ENCODE results near the gene IL24. TPM values are rescaled to one million over a fixed set of nuclear protein-coding genes. Genes with fewer than 3 reads are reported as not detected.

IL24 gene
- total RNA-seq, 2 experiments from 2014 or later, result 10.0 to 10.7 TPM

DNA sequence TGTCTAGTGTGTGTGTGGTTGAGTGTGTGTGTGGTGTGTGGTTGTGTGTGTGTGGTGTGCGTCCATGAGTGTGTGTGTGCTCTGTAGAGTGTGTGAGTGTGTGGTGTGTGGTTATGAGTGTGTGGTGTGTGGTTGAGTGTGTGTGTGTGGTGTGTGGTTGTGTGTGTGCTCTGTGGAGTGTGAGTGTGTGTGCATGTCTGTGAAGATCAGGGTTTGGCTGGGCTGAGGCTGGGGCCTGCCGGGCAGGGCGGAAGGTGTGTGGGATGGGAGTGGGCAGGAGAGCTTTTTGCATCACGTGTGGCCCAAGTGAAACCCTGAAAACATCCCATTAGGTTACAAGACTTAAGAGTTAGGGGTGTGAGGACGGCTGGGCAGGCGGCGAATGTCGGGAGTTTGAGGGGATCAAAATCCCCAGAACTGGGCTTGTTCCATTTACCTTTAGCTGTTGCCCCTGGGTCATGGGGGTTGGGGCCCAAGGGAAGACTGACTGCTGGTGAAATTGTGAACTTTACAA, 27.4 kb downstream of the IL24 start:
- peaks cover 10% of the 10 kb centered on the region for H3K36me3 Mint-ChIP-seq (ENCODE audit: low read depth)
- H3K4me1 Mint-ChIP-seq, result peaks cover 26% of the 10 kb centered on the region
- ATAC-seq (peak; percentile 0), DNase-seq (peak; percentile 59)
- no peaks in the 10 kb centered on the region for H3K27me3 Mint-ChIP-seq
- POLR2A ChIA-PET, result interaction anchor here (0.7 to 1.0 kb wide), 2 partner anchors 19 to 183 kb away, joined by 3 to 4 read pairs; no protein-coding TSS in a partner anchor
- CTCF ChIA-PET, result interaction anchor here (0.5 to 12.7 kb wide), 14 partner anchors 7 to 312 kb away, joined by 3 to 200 read pairs (median 3); partner anchors contain the start of genes EIF2D and FCMR
- H3K4me3 Mint-ChIP-seq, result no peak overlapping the region
- intact Hi-C loops (cut with DNase I, micrococcal nuclease), result loop anchor here in 1 of 2 experiments (10.0 kb wide), 1 partner anchor 400 kb away; the partner anchor contains the start of gene CD55
- no peak overlapping the region for H3K27ac Mint-ChIP-seq
- no peaks in the 10 kb centered on the region for H3K9me3 Mint-ChIP-seq (ENCODE audit: low read depth)

- H3K4me1 Mint-ChIP-seq, result peaks cover 28% of the 10 kb centered on the region
- peak; percentile 58 for ATAC-seq
- intact Hi-C loops (cut with DNase I, micrococcal nuclease), result loop anchor here in 1 of 2 experiments (10.0 kb wide), 1 partner anchor 400 kb away; the partner anchor contains the start of gene CD55
- H3K9me3 Mint-ChIP-seq (ENCODE audit: low read depth), result no peaks in the 10 kb centered on the region
- no peaks in the 10 kb centered on the region for H3K27me3 Mint-ChIP-seq
- no peak overlapping the region for H3K27ac Mint-ChIP-seq
- CTCF ChIA-PET, result interaction anchor here (0.5 to 12.7 kb wide), 14 partner anchors 8 to 313 kb away, joined by 3 to 200 read pairs (median 3); partner anchors contain the start of genes EIF2D and FCMR
- POLR2A ChIA-PET, result interaction anchor here (0.6 to 1.0 kb wide), 3 partner anchors 20 to 410 kb away, joined by 3 to 4 read pairs (median 3); no protein-coding TSS in a partner anchor
- no peak overlapping the region for H3K4me3 Mint-ChIP-seq
- peak; percentile 83 for DNase-seq
- peaks cover 6% of the 10 kb centered on the region for H3K36me3 Mint-ChIP-seq (ENCODE audit: low read depth)
These were observed 28.0 kb downstream of the IL24 start for GRCh38 chr1:206925106-206925736.

DNA sequence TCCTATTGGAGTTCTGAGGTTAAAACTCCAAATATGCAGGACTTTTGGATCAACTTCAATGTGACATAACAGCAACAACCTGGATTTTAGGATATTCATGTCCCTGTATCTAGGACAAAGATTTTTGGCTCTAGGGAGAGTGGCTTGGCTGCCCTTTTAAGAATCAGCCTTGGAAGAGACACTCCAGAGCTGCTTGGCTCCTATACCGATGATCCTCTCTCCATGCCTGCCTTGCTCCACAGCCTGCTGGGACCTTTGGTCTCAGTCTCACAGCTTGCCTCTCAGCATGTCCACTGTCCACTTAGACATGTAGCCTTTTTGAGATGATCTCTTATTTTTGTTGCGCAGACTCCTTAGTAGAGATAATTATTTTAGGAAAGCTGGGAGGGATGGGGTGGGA, 29.0 kb downstream of the IL24 start:
- ChIA-PET POLR2A (no interaction called here), CTCF (interaction anchor here (0.8 to 12.7 kb wide), 7 partner anchors 9 to 314 kb away, joined by 3 to 200 read pairs (median 4); partner anchors contain the start of genes EIF2D and FCMR)
- Mint-ChIP-seq H3K27ac (peak overlapping the region; percentile 20), H3K4me1 (peaks cover 30% of the 10 kb centered on the region), H3K27me3 (no peaks in the 10 kb centered on the region), H3K36me3 (ENCODE audit: low read depth) (no peaks in the 10 kb centered on the region), H3K4me3 (no peak overlapping the region), H3K9me3 (ENCODE audit: low read depth) (no peaks in the 10 kb centered on the region)
- ATAC-seq (no peak), DNase-seq (no peak)
- intact Hi-C loops (cut with DNase I, micrococcal nuclease), result loop anchor here in 1 of 2 experiments (10.0 kb wide), 1 partner anchor 399 kb away; the partner anchor contains the start of gene CD55

DNA sequence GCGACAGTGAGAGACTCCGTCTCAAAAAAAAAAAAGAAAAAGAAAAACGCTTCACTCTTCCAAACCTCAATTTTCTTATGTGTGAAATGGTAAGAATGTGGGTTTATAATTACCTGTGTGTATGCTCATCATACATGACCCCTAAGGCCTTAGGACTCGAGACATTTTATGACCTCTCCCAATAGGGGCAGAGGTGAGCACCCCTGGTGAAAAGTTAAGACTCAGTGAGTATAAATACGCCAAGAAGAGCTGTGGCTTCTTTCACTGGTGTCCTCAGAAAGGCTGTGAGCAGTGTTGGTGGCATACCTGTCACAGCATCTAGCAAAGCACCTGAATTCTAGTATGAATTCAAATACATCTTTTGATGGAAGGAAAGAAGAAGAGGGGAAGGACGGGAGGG, 32.3 kb downstream of the IL24 start:
- intact Hi-C loops (cut with DNase I, micrococcal nuclease), result loop anchor here in 1 of 2 experiments (10.0 kb wide), 1 partner anchor 395 kb away; the partner anchor contains the start of gene CD55
- CTCF ChIA-PET, result interaction anchor here (12.7 kb wide), 1 partner anchor 12 kb away, joined by 200 read pairs; the partner anchor contains the start of gene FCMR
- no peak overlapping the region for H3K4me3 Mint-ChIP-seq

DNA sequence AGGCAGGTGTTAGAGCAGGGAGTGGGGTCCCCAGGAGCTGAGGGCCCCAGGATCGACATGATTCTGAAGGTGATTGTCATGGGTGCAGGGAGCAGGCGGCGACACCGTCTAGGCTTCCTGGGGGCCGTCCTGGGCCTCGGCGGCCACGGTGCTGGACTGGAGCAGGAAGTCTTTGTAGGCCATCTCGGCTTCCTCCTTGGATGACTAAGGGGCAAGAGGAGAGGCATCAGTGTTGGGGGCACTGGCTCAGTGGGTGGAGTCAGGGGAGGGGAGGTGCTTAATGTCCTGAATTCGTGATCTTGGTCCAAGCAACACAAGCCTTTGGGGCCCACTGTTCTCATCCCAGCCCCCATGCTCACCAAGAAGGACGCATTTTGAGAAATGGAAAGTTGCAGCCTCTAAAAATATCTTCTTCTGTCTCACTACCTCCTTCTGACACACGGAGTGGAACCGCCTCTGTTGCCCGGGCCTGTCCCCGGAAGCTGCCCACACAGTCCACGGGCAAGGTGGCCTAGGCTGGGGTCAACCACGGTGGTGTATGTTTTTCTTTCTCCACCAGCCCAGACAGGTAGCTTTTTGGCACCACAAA, 33.1 kb downstream of the IL24 start:
- peak overlapping the region; percentile 84 for H3K27ac Mint-ChIP-seq
- peak overlapping the region; percentile 32 for H3K4me3 Mint-ChIP-seq
- H3K9me3 Mint-ChIP-seq (ENCODE audit: low read depth), result no peaks in the 10 kb centered on the region
- intact Hi-C loops (cut with DNase I, micrococcal nuclease), result loop anchor here in 1 of 2 experiments (5.0 kb wide), 1 partner anchor 572 kb away; no protein-coding TSS in a partner anchor
- POLR2A ChIA-PET, result interaction anchor here (0.5 kb wide), 1 partner anchor 10 kb away, joined by 7 read pairs; no protein-coding TSS in a partner anchor
- ATAC-seq (peak; percentile 47), DNase-seq (peak; percentile 59)
- H3K4me1 Mint-ChIP-seq, result peaks cover 46% of the 10 kb centered on the region
- no peaks in the 10 kb centered on the region for H3K36me3 Mint-ChIP-seq (ENCODE audit: low read depth)
- CTCF ChIA-PET, result interaction anchor here (1.1 to 12.7 kb wide), 6 partner anchors 12 to 196 kb away, joined by 3 to 200 read pairs (median 12); partner anchors contain the start of gene FCMR
- H3K27me3 Mint-ChIP-seq, result no peaks in the 10 kb centered on the region

More for the DNA sequence above, 32.3 kb downstream of the IL24 start:
- POLR2A ChIA-PET, result no interaction called here
- peak overlapping the region; percentile 67 for H3K27ac Mint-ChIP-seq
- no peaks in the 10 kb centered on the region for H3K27me3 Mint-ChIP-seq
- ATAC-seq (no peak), DNase-seq (no peak)
- no peaks in the 10 kb centered on the region for H3K9me3 Mint-ChIP-seq (ENCODE audit: low read depth)
- peaks cover 46% of the 10 kb centered on the region for H3K4me1 Mint-ChIP-seq
- no peaks in the 10 kb centered on the region for H3K36me3 Mint-ChIP-seq (ENCODE audit: low read depth)

GRCh38 chr1:206931709-206932108, 34.5 kb downstream of the IL24 start:
- no peaks in the 10 kb centered on the region for H3K27me3 Mint-ChIP-seq
- DNase-seq (no peak), ATAC-seq (no peak)
- ChIA-PET CTCF (interaction anchor here (0.6 to 12.7 kb wide), 22 partner anchors 14 to 273 kb away, joined by 3 to 200 read pairs (median 4); partner anchors contain the start of genes FCAMR, FCMR, IL20 and PIGR), POLR2A (no interaction called here)
- peaks cover 46% of the 10 kb centered on the region for H3K4me1 Mint-ChIP-seq
- intact Hi-C loops (cut with DNase I, micrococcal nuclease), result loop anchor here in 1 of 2 experiments (5.0 kb wide), 1 partner anchor 571 kb away; no protein-coding TSS in a partner anchor
- H3K27ac Mint-ChIP-seq, result peak overlapping the region; percentile 35
- no peaks in the 10 kb centered on the region for H3K36me3 Mint-ChIP-seq (ENCODE audit: low read depth)
- H3K9me3 Mint-ChIP-seq (ENCODE audit: low read depth), result no peaks in the 10 kb centered on the region
- H3K4me3 Mint-ChIP-seq, result no peak overlapping the region

- DNase-seq (no peak), ATAC-seq (no peak)
- Mint-ChIP-seq H3K36me3 (ENCODE audit: low read depth) (no peaks in the 10 kb centered on the region), H3K9me3 (ENCODE audit: low read depth) (no peaks in the 10 kb centered on the region), H3K27ac (no peak overlapping the region), H3K4me1 (peaks cover 45% of the 10 kb centered on the region), H3K27me3 (no peaks in the 10 kb centered on the region), H3K4me3 (no peak overlapping the region)
- CTCF ChIA-PET, result interaction anchor here (0.6 to 12.7 kb wide), 26 partner anchors 13 to 453 kb away, joined by 3 to 200 read pairs (median 4); partner anchors contain the start of genes FCAMR, FCMR, IL20 and PIGR
- intact Hi-C loops (cut with DNase I, micrococcal nuclease), result loop anchor here in 1 of 2 experiments (5.0 kb wide), 1 partner anchor 570 kb away; no protein-coding TSS in a partner anchor
- POLR2A ChIA-PET, result no interaction called here
These were observed 34.9 kb downstream of the IL24 start for GRCh38 chr1:206932177-206932576.

DNA sequence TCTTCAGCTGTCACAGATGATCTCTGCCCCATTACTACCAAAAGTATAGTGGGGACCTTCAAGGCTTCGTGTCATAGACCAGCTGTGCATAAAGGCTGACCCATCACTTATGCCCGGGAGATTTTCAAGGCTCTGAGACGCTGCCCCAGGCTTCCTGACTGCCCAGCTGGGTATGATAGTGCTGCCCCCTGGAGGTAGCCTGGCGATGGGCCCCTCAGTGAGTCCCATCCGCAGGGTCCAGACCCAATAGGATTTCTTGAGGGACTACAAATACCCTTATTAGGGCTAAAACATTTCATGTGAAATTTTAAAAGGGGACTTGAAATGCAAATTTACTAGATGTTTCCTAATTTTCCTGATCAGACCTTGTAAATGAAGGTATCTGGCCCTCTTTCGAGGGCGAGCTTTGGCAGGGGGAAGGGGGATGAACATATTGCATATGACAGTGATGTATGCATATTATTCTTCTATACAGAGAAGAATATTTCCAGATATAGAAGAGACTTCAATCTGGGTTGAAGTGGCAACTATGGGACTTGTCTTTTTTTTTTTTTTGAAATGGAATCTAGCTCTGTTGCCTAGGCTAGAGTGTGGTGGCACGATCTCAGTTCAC, 36.2 kb downstream of the IL24 start:
- Mint-ChIP-seq H3K4me1 (peaks cover 35% of the 10 kb centered on the region), H3K27ac (no peak overlapping the region), H3K4me3 (no peak overlapping the region), H3K36me3 (ENCODE audit: low read depth) (no peaks in the 10 kb centered on the region), H3K27me3 (no peaks in the 10 kb centered on the region), H3K9me3 (ENCODE audit: low read depth) (no peaks in the 10 kb centered on the region)
- ATAC-seq (peak; percentile 55), DNase-seq (peak; percentile 84)
- intact Hi-C loops (cut with DNase I, micrococcal nuclease), result loop anchor here in 1 of 2 experiments (1.0 to 5.0 kb wide), 3 partner anchors 20 to 569 kb away; partner anchors contain the start of gene IL20
- POLR2A ChIA-PET, result interaction anchor here (1.2 kb wide), 1 partner anchor 199 kb away, joined by 3 read pairs; no protein-coding TSS in a partner anchor
- CTCF ChIA-PET, result interaction anchor here (0.6 to 12.7 kb wide), 36 partner anchors 8 to 879 kb away, joined by 3 to 200 read pairs (median 4); partner anchors contain the start of genes FCMR and PIGR

GRCh38 chr1:206935491-206936067, 38.3 kb downstream of the IL24 start:
- Mint-ChIP-seq H3K4me1 (peaks cover 23% of the 10 kb centered on the region), H3K36me3 (ENCODE audit: low read depth) (no peaks in the 10 kb centered on the region), H3K4me3 (no peak overlapping the region), H3K9me3 (ENCODE audit: low read depth) (no peaks in the 10 kb centered on the region), H3K27ac (no peak overlapping the region), H3K27me3 (no peaks in the 10 kb centered on the region)
- peak; percentile 76 for ATAC-seq
- DNase-seq, result peak; percentile 79
- ChIA-PET CTCF (interaction anchor here (0.6 to 12.7 kb wide), 26 partner anchors 9 to 685 kb away, joined by 3 to 200 read pairs (median 4); partner anchors contain the start of genes FCAMR, FCMR and IL20), POLR2A (no interaction called here)
- intact Hi-C loops (cut with DNase I, micrococcal nuclease), result loop anchor here in 1 of 2 experiments (1.0 to 2.0 kb wide), 2 partner anchors 47 to 141 kb away; no protein-coding TSS in a partner anchor

GRCh38 chr1:206937425-206937824, 40.2 kb downstream of the IL24 start:
- ATAC-seq (no peak), DNase-seq (no peak)
- Mint-ChIP-seq H3K9me3 (ENCODE audit: low read depth) (no peaks in the 10 kb centered on the region), H3K27me3 (no peaks in the 10 kb centered on the region), H3K4me3 (no peak overlapping the region), H3K27ac (no peak overlapping the region), H3K36me3 (ENCODE audit: low read depth) (no peaks in the 10 kb centered on the region), H3K4me1 (peaks cover 9% of the 10 kb centered on the region)
- ChIA-PET CTCF (interaction anchor here (0.8 to 2.7 kb wide), 5 partner anchors 12 to 81 kb away, joined by 3 to 48 read pairs (median 6); partner anchors contain the start of gene FCMR), POLR2A (no interaction called here)
- intact Hi-C loops (cut with DNase I, micrococcal nuclease), result no loop called here
